Epithelial cell of esophagus (primary cell): ENCODE measurements around the gene SYNE1.
A peak's percentile ranks its signal among the peaks of the same experiment; 100 is the strongest.
"Not testable (repeated sequence)": the region's sequence is repeated elsewhere in the genome, so short reads cannot be mapped to it uniquely, and the experiment has no call there.

Source experiments
- DNase-seq: peaks from one replicate; pipeline ENCODE4 v3.0.0; 2010; ENCODE audit warnings: low read depth
- H3K4me3 ChIP-seq: 2 replicates; pipeline ENCODE4 v1.5.1; 2011; ENCODE audit warnings: mild to moderate bottlenecking, low read length, control low read depth
- TF ChIP-seq, protein P1 (sequence below): IDR thresholded peaks from 2 replicates; pipeline ENCODE4 v1.5.1; 2011; ENCODE audit warnings: low read depth, mild to moderate bottlenecking, low read length, control low read depth, inconsistent platforms; ENCODE audit not compliant: insufficient read depth; ENCODE audit errors: missing control alignments

The SYNE1 gene

DNA sequence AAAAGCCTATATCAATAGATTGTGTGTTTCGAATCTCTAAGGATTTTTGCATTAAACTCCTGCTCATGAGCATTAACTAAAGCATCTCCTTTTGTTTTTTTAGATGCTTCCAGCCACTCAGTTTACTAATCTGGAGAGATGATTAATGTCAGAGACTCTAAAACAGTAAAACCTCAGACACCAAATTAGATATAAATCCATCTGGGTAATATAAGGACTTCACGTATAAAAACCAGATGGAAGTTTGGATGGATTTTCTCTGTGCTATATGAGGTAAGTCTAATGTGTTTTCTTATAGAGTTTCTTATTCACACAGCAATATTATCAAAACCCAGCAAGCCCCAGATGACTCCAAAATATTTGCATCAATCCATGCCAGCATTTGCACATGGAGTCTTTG lies 137.2 kb downstream of the SYNE1 start:
- TF ChIP-seq, protein P1, sequence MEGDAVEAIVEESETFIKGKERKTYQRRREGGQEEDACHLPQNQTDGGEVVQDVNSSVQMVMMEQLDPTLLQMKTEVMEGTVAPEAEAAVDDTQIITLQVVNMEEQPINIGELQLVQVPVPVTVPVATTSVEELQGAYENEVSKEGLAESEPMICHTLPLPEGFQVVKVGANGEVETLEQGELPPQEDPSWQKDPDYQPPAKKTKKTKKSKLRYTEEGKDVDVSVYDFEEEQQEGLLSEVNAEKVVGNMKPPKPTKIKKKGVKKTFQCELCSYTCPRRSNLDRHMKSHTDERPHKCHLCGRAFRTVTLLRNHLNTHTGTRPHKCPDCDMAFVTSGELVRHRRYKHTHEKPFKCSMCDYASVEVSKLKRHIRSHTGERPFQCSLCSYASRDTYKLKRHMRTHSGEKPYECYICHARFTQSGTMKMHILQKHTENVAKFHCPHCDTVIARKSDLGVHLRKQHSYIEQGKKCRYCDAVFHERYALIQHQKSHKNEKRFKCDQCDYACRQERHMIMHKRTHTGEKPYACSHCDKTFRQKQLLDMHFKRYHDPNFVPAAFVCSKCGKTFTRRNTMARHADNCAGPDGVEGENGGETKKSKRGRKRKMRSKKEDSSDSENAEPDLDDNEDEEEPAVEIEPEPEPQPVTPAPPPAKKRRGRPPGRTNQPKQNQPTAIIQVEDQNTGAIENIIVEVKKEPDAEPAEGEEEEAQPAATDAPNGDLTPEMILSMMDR: no peak

GRCh38 chr6:152496731-152497130 lies 140.4 kb downstream of the SYNE1 start:
- H3K4me3 ChIP-seq: no peak overlapping the region
- TF ChIP-seq, protein P1: no peak
- no peak for DNase-seq

More for the DNA sequence above, 137.2 kb downstream of the SYNE1 start:
- no peak for DNase-seq
- H3K4me3 ChIP-seq: no peak overlapping the region

DNA sequence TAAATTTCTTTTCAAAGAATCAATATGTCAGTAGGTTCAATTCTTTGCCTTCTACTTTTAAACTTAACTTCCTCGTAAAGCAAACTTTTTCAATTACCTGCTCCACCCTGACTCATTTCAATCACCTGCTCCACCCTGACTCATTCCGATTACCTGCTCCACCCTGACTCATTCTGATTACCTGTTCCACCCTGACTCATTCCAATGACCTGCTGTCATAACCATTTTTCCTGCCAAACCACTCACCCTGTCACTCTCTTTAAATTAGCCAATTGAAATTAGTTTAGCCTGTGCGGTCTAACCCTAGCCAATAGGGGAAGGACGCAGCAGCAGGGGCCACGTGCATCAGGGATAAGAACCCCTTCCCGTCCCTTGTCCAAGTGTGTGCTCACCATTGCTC lies 141.7 kb downstream of the SYNE1 start:
- H3K4me3 ChIP-seq: not testable (repeated sequence)
- peak; percentile 83 for DNase-seq

DNA sequence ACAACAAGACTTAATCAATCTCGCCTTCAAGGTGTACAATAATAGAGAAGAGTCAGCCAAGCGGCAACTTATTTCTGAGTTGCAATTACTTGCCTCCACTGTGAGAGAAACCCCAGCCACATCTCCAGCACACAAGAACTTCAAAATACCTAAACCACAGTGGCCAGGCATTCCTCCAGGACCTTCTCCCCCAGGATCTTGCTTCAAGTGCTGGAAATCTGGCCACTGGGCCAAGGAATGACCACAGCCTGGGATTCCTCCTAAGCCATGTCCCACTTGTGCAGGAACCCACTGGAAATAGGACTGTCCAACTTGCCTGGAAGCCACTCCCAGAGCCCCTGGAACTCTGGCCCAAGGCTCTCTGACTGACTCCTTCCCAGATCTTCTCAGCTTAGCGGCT lies 144.9 kb downstream of the SYNE1 start:
- H3K4me3 ChIP-seq, DNase-seq: not testable (repeated sequence)

DNA sequence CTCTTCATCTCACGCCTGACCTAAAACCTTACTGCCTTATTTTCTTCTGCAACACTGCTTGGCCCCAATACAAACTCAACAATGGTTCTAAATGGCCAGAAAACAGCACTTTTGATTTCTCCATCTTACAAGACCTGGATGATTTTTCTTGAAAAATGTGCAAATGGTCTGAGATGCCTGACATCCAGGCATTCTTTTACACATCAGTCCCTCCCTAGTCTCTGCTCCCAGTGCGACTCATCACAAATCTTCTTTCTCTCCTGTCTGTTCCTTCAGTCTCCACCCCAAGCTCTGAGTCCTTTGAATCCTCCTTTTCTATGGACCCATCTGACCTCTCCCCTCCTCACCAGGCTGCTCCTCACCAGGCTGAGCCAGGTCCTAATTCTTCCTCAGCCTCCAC lies 145.7 kb downstream of the SYNE1 start:
- DNase-seq: peak; percentile 6
- H3K4me3 ChIP-seq: not testable (repeated sequence)

- DNase-seq: peak; percentile 45
- H3K4me3 ChIP-seq: not testable (repeated sequence)
Measured at GRCh38 chr6:152490971-152491378, 146.2 kb downstream of the SYNE1 start.

- H3K4me3 ChIP-seq: no peak overlapping the region
- TF ChIP-seq, protein P1: no peak
- no peak for DNase-seq
Measured at GRCh38 chr6:152484806-152485205, 152.4 kb downstream of the SYNE1 start.

GRCh38 chr6:152482289-152482688 lies 154.9 kb downstream of the SYNE1 start:
- TF ChIP-seq, protein P1: no peak
- no peak for DNase-seq
- no peak overlapping the region for H3K4me3 ChIP-seq

DNA sequence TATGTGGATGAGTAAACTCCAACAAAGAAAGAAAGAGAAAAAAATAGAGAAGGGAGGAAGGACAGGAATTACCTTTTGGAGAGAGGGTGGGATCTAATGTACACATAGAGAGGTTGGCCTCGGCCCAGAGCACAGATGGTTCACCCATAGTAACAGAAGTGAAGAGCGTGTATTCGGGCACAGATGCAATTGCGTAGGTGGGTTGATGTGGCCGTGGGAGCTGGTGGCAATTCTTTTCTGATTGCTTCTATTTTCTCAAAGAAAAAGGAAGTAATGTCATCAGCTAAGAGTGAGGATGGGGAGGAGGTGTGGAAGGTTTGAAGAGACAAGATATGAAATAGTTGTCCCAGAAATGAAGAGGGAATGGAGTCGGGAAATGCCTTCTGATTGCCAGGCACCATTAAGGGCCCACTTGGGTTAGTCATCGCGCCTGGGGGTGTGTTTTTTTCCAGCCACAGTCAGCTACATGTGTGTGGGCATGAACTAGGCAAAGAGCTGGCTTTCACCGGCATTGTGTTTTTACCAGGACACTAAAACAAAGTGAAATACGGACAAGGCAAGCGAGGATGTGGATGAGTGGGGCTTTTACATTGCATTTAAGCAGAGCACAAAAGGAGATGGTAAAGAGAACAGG lies 158.7 kb downstream of the SYNE1 start:
- DNase-seq: no peak

More for the DNA sequence above, 158.7 kb downstream of the SYNE1 start:
- no peak overlapping the region for H3K4me3 ChIP-seq
- TF ChIP-seq, protein P1: no peak
